ENCODE data around the gene NKAIN2.
"Not testable (repeated sequence)": the region's sequence is repeated elsewhere in the genome, so short reads cannot be mapped to it uniquely, and the experiment has no call there.

NKAIN2 gene

DNA sequence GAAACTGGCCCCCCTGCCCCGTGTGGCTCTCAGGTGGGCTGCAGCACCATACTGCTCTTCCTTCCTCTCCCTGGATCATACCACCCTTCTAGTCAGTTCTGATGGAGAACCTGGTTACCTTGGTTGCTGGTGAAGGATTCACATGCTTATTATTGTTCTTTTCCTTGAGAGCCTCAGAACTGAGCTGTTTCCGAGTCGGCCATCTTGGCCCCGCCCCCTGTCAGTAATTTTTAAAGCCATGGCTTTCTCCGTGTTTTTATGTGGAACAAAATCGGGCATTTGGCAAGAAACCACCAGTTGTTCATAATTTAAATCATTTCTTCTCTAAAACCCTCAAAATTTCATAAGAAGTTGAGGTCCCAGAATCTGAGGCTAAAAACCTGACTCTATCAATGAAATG lies 493.8 kb downstream of the NKAIN2 start:
- H3K4me1 ChIP-seq (ENCODE audit: control insufficient read depth, insufficient read depth, low read length): no peaks in the 10 kb centered on the region
- DNase-seq (ENCODE audit: low read depth): no peak
- no peak overlapping the region for H3K9ac ChIP-seq (ENCODE audit: low read length)
- no peak overlapping the region for H3K4me3 ChIP-seq (ENCODE audit: low read length)
- H3K36me3 ChIP-seq (ENCODE audit: control insufficient read depth, insufficient read depth, low read length, severe bottlenecking): no peaks in the 10 kb centered on the region
- H3K27me3 ChIP-seq (replicated peaks; ENCODE audit: control insufficient read depth, insufficient read depth, low read length): no peaks in the 10 kb centered on the region
- H3K9me3 ChIP-seq (ENCODE audit: control insufficient read depth, low read length): no peaks in the 10 kb centered on the region

GRCh38 chr6:124298730-124299129 lies 495.1 kb downstream of the NKAIN2 start:
- Histone ChIP-seq H3K4me1 (ENCODE audit: control insufficient read depth, insufficient read depth, low read length) (no peaks in the 10 kb centered on the region), H3K36me3 (ENCODE audit: control insufficient read depth, insufficient read depth, low read length, severe bottlenecking) (no peaks in the 10 kb centered on the region), H3K9ac (ENCODE audit: low read length) (no peak overlapping the region), H3K9me3 (ENCODE audit: control insufficient read depth, low read length) (no peaks in the 10 kb centered on the region), H3K27me3 (replicated peaks; ENCODE audit: control insufficient read depth, insufficient read depth, low read length) (no peaks in the 10 kb centered on the region), H3K4me3 (ENCODE audit: low read length) (no peak overlapping the region)
- no peak for DNase-seq (ENCODE audit: low read depth)

DNA sequence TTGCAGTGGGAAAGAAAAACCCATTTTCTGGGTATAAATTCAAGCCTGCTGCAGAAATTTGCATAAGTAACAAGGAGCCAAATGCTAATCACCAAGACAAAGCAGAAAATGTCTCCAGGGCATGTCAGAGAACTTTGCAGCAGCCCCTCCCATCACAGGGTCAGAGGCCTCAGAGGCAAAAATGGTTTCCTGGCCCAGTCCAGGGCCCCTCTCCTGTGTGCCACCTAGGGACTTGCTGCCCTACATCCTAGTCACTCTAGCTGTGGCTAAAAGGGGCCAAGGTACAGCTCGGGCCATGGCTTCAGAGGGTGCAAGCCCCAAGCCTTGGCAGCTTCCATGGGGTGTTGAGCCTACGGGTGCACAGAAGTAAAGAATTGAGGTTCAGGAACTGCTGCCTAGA lies 497.2 kb downstream of the NKAIN2 start:
- H3K36me3 ChIP-seq (ENCODE audit: control insufficient read depth, insufficient read depth, low read length, severe bottlenecking); DNase-seq (ENCODE audit: low read depth); H3K27me3 ChIP-seq (replicated peaks; ENCODE audit: control insufficient read depth, insufficient read depth, low read length); H3K4me1 ChIP-seq (ENCODE audit: control insufficient read depth, insufficient read depth, low read length); H3K4me3 ChIP-seq (ENCODE audit: low read length); H3K9me3 ChIP-seq (ENCODE audit: control insufficient read depth, low read length); H3K9ac ChIP-seq (ENCODE audit: low read length): not testable (repeated sequence)

GRCh38 chr6:124303971-124304370 lies 500.3 kb downstream of the NKAIN2 start:
- Histone ChIP-seq H3K4me1 (ENCODE audit: control insufficient read depth, insufficient read depth, low read length) (no peaks in the 10 kb centered on the region), H3K9ac (ENCODE audit: low read length) (no peak overlapping the region), H3K27me3 (replicated peaks; ENCODE audit: control insufficient read depth, insufficient read depth, low read length) (no peaks in the 10 kb centered on the region), H3K9me3 (ENCODE audit: control insufficient read depth, low read length) (no peaks in the 10 kb centered on the region), H3K36me3 (ENCODE audit: control insufficient read depth, insufficient read depth, low read length, severe bottlenecking) (no peaks in the 10 kb centered on the region), H3K4me3 (ENCODE audit: low read length) (no peak overlapping the region)
- DNase-seq (ENCODE audit: low read depth): no peak

DNA sequence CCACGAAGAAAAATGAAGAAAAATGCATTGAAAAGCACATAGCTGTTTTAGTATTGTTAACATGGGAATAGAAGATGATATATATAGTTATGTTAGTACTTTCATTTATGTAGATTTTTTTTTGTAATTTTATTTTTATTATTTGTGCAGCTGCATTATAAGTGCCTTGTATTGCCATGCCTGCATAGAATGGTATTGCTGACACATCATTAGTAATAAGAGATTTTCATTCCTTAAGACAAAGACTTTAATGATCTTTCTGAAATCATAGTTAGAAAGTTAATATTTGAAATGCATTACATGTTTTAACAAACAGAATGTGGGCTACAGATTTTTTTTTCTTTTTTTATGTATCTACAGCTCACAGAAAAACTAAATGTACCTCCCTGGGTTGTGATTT lies 506.5 kb downstream of the NKAIN2 start:
- H3K4me3 ChIP-seq (ENCODE audit: low read length): no peak overlapping the region
- no peaks in the 10 kb centered on the region for H3K27me3 ChIP-seq (replicated peaks; ENCODE audit: control insufficient read depth, insufficient read depth, low read length)
- H3K9ac ChIP-seq (ENCODE audit: low read length): no peak overlapping the region
- H3K4me1 ChIP-seq (ENCODE audit: control insufficient read depth, insufficient read depth, low read length): no peaks in the 10 kb centered on the region
- no peaks in the 10 kb centered on the region for H3K9me3 ChIP-seq (ENCODE audit: control insufficient read depth, low read length)
- H3K36me3 ChIP-seq (ENCODE audit: control insufficient read depth, insufficient read depth, low read length, severe bottlenecking): no peaks in the 10 kb centered on the region
- DNase-seq (ENCODE audit: low read depth): no peak

GRCh38 chr6:124319410-124319809 lies 515.7 kb downstream of the NKAIN2 start:
- DNase-seq (ENCODE audit: low read depth): no peak
- Histone ChIP-seq H3K9ac (ENCODE audit: low read length) (no peak overlapping the region), H3K27me3 (replicated peaks; ENCODE audit: control insufficient read depth, insufficient read depth, low read length) (no peaks in the 10 kb centered on the region), H3K36me3 (ENCODE audit: control insufficient read depth, insufficient read depth, low read length, severe bottlenecking) (no peaks in the 10 kb centered on the region), H3K9me3 (ENCODE audit: control insufficient read depth, low read length) (no peaks in the 10 kb centered on the region), H3K4me3 (ENCODE audit: low read length) (no peak overlapping the region), H3K4me1 (ENCODE audit: control insufficient read depth, insufficient read depth, low read length) (no peaks in the 10 kb centered on the region)

- Histone ChIP-seq H3K9me3 (ENCODE audit: control insufficient read depth, low read length) (no peaks in the 10 kb centered on the region), H3K36me3 (ENCODE audit: control insufficient read depth, insufficient read depth, low read length, severe bottlenecking) (no peaks in the 10 kb centered on the region), H3K9ac (ENCODE audit: low read length) (no peak overlapping the region), H3K27me3 (replicated peaks; ENCODE audit: control insufficient read depth, insufficient read depth, low read length) (no peaks in the 10 kb centered on the region), H3K4me1 (ENCODE audit: control insufficient read depth, insufficient read depth, low read length) (no peaks in the 10 kb centered on the region), H3K4me3 (ENCODE audit: low read length) (no peak overlapping the region)
- no peak for DNase-seq (ENCODE audit: low read depth)
Observed at GRCh38 chr6:124324237-124324636, 520.6 kb downstream of the NKAIN2 start.

DNA sequence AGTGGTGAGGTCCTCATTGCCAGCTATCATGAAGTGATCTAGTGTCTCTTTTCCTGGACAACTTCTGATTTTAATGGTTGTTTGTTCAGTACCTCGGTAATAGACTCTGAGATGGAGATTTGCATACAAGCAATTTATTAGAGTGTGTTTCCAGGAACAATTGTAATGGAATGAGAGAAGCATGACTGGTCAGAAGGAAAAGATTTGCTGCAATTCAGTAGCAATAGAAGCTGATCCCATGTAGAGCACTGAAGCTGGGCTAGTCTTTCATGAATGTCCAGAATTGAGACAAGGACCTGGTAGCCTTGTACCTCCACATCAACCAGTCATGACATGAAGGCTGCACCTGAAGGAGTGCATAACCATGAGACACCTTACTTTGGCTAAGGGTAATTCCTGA lies 526.5 kb downstream of the NKAIN2 start:
- Histone ChIP-seq H3K27me3 (replicated peaks; ENCODE audit: control insufficient read depth, insufficient read depth, low read length) (no peaks in the 10 kb centered on the region), H3K4me1 (ENCODE audit: control insufficient read depth, insufficient read depth, low read length) (no peaks in the 10 kb centered on the region), H3K9ac (ENCODE audit: low read length) (no peak overlapping the region), H3K36me3 (ENCODE audit: control insufficient read depth, insufficient read depth, low read length, severe bottlenecking) (no peaks in the 10 kb centered on the region), H3K4me3 (ENCODE audit: low read length) (no peak overlapping the region), H3K9me3 (ENCODE audit: control insufficient read depth, low read length) (no peaks in the 10 kb centered on the region)
- DNase-seq (ENCODE audit: low read depth): no peak

- H3K36me3 ChIP-seq (ENCODE audit: control insufficient read depth, insufficient read depth, low read length, severe bottlenecking): no peaks in the 10 kb centered on the region
- no peaks in the 10 kb centered on the region for H3K27me3 ChIP-seq (replicated peaks; ENCODE audit: control insufficient read depth, insufficient read depth, low read length)
- H3K9me3 ChIP-seq (ENCODE audit: control insufficient read depth, low read length): no peaks in the 10 kb centered on the region
- no peak for DNase-seq (ENCODE audit: low read depth)
- no peak overlapping the region for H3K9ac ChIP-seq (ENCODE audit: low read length)
- H3K4me1 ChIP-seq (ENCODE audit: control insufficient read depth, insufficient read depth, low read length): no peaks in the 10 kb centered on the region
- H3K4me3 ChIP-seq (ENCODE audit: low read length): no peak overlapping the region
Observed at GRCh38 chr6:124334359-124334758, 530.7 kb downstream of the NKAIN2 start.

- H3K27me3 ChIP-seq (replicated peaks; ENCODE audit: control insufficient read depth, insufficient read depth, low read length): no peaks in the 10 kb centered on the region
Observed at GRCh38 chr6:124339610-124340334, 536.1 kb downstream of the NKAIN2 start.

GRCh38 chr6:124348339-124348738 lies 544.7 kb downstream of the NKAIN2 start:
- not testable (repeated sequence) for H3K27me3 ChIP-seq (replicated peaks; ENCODE audit: control insufficient read depth, insufficient read depth, low read length); H3K36me3 ChIP-seq (ENCODE audit: control insufficient read depth, insufficient read depth, low read length, severe bottlenecking); H3K9me3 ChIP-seq (ENCODE audit: control insufficient read depth, low read length); DNase-seq (ENCODE audit: low read depth); H3K4me1 ChIP-seq (ENCODE audit: control insufficient read depth, insufficient read depth, low read length); H3K9ac ChIP-seq (ENCODE audit: low read length); H3K4me3 ChIP-seq (ENCODE audit: low read length)

More at GRCh38 chr6:124339610-124340334, 536.1 kb downstream of the NKAIN2 start:
- Histone ChIP-seq H3K9me3 (ENCODE audit: control insufficient read depth, low read length) (no peaks in the 10 kb centered on the region), H3K4me1 (ENCODE audit: control insufficient read depth, insufficient read depth, low read length) (no peaks in the 10 kb centered on the region), H3K9ac (ENCODE audit: low read length) (no peak overlapping the region), H3K36me3 (ENCODE audit: control insufficient read depth, insufficient read depth, low read length, severe bottlenecking) (no peaks in the 10 kb centered on the region), H3K4me3 (ENCODE audit: low read length) (no peak overlapping the region)
- DNase-seq (ENCODE audit: low read depth): no peak

DNA sequence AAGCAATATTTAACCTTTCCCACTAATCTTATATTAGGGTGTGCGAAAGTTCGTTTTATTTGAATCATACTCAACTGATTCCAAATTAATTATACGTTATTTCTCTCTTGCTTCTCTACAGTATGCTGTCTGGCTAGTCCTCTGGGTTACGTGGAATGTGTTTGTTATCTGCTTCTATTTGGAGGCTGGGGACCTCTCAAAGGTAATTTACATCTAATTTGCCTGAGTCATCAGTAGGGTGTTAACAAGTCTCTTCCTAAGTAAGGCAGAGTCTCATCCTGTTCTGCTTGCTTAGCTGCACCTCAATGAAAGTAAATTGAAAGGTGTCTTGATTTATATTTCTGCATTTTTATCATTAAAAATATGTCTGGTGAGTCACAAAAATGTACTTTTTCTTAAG lies 551.5 kb downstream of the NKAIN2 start:
- Histone ChIP-seq H3K9ac (ENCODE audit: low read length) (no peak overlapping the region), H3K4me1 (ENCODE audit: control insufficient read depth, insufficient read depth, low read length) (no peaks in the 10 kb centered on the region), H3K36me3 (ENCODE audit: control insufficient read depth, insufficient read depth, low read length, severe bottlenecking) (no peaks in the 10 kb centered on the region), H3K27me3 (replicated peaks; ENCODE audit: control insufficient read depth, insufficient read depth, low read length) (no peaks in the 10 kb centered on the region), H3K9me3 (ENCODE audit: control insufficient read depth, low read length) (peaks cover 2% of the 10 kb centered on the region), H3K4me3 (ENCODE audit: low read length) (no peak overlapping the region)
- no peak for DNase-seq (ENCODE audit: low read depth)
